GM23248 (cell line): ENCODE measurements around the gene ZNF700.

Experiments
- EZH2 ChIP-seq: fragments of 200-600 bp; sonication (generic); IDR thresholded peaks from 2 replicates; pipeline ENCODE4 v1.6.1; 2018; ENCODE audit warnings: antibody characterized with exemption, mild to moderate bottlenecking; ENCODE audit not compliant: insufficient read depth, poor library complexity, severe bottlenecking
- EZH2phosphoT487 ChIP-seq: fragments of 200-600 bp; sonication (generic); IDR thresholded peaks from 2 replicates; pipeline ENCODE4 v1.6.1; 2018; ENCODE audit warnings: antibody characterized with exemption, moderate library complexity, mild to moderate bottlenecking, low read depth; ENCODE audit not compliant: insufficient read depth

DNA sequence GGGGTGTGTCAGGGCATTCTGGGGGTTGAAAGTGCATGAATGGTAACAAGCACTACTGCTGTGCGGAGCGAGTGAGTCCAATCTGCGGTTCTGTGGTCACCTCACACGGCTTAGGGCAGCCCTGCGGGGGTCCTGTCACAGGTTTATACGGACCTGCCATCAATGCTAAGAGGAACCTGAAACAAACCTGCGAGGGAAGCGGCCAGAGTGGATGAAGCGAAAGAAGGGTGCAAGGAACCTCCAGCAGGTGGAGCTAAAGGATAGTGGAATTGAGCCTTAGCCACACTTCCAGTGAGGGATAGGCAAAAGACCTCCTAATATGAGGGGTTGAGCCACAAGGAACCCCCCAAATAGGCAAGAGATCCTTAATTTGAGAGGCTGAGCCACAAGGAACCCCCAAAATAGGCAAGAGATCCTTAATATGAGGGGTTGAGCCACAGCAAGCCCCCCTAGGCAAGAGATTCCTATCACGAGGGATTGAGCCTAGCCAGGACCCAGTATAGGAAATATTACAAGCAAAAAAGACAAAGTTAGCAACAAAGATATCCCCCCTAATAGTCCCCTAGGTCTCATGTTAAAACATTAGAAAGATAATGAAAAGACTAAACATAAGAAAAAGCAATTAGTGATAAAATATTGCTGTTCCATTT is 43.6 kb upstream of the ZNF700 start:
- TF ChIP-seq EZH2 = no peak
- TF ChIP-seq EZH2phosphoT487 = no peak
